ENCODE data around the gene PGAP2.

DNA sequence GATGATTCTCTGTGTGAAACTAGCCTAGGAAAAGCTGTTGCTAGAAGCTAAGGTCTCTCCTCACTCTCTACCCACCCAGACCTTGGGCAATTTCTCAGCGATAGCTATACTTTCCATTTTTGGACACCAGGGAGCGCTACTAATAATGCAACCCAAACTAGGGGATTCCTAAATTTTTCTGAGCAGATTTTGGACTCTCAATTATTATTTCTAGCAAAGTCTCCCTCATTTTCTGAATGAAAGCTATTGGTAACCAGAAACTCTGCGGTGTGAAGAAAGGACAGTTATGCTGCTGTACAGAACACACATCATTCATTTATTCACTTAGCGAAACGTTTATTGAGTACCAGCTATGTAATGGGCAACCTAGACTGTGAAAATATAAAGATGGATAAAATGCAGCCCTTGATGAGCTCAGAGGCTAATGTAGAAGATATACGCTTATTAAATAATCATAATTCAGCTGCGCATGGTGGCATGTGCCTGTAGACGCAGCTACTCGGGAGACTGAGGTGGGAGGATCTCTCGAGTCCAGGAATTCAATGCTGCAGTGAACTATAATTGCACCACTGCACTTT lies 41.0 kb downstream of the PGAP2 start:
- TF ChIP-seq CTCF (IDR thresholded peaks at IDR 0.05; ENCODE audit: insufficient read depth, low read depth, low read length): peak; percentile 67
- TF ChIP-seq EZH2 (IDR thresholded peaks at IDR 0.05; ENCODE audit: insufficient read depth, low read length): no peak

All from astrocyte (in vitro differentiated cells and primary cell).